ENCODE measurements around the gene ATP13A2.

ATP13A2 gene, protein sequence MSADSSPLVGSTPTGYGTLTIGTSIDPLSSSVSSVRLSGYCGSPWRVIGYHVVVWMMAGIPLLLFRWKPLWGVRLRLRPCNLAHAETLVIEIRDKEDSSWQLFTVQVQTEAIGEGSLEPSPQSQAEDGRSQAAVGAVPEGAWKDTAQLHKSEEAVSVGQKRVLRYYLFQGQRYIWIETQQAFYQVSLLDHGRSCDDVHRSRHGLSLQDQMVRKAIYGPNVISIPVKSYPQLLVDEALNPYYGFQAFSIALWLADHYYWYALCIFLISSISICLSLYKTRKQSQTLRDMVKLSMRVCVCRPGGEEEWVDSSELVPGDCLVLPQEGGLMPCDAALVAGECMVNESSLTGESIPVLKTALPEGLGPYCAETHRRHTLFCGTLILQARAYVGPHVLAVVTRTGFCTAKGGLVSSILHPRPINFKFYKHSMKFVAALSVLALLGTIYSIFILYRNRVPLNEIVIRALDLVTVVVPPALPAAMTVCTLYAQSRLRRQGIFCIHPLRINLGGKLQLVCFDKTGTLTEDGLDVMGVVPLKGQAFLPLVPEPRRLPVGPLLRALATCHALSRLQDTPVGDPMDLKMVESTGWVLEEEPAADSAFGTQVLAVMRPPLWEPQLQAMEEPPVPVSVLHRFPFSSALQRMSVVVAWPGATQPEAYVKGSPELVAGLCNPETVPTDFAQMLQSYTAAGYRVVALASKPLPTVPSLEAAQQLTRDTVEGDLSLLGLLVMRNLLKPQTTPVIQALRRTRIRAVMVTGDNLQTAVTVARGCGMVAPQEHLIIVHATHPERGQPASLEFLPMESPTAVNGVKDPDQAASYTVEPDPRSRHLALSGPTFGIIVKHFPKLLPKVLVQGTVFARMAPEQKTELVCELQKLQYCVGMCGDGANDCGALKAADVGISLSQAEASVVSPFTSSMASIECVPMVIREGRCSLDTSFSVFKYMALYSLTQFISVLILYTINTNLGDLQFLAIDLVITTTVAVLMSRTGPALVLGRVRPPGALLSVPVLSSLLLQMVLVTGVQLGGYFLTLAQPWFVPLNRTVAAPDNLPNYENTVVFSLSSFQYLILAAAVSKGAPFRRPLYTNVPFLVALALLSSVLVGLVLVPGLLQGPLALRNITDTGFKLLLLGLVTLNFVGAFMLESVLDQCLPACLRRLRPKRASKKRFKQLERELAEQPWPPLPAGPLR

GRCh38 chr1:17011439-17012307 is at the start of gene ATP13A2:
TSS of gene ATP13A2 (minus strand) at chr1:17011928. CDS start at chr1:17011738, 190 bp downstream.
- TF ChIP-seq CTCF (IDR thresholded peaks at IDR 0.05; ENCODE audit: insufficient read depth, low read depth, low read length, missing control alignments), result no peak
- H3K4me3 ChIP-seq (ENCODE audit: low read length), result peak within 1 kb of the TSS; percentile 64
- DNase-seq (ENCODE audit: low read depth), result peak; percentile 90

GRCh38 chr1:17061486-17061885 is 49.8 kb upstream of the ATP13A2 start:
- H3K4me3 ChIP-seq (ENCODE audit: low read length), result no peak overlapping the region
- no peak for DNase-seq (ENCODE audit: low read depth)
- TF ChIP-seq CTCF (IDR thresholded peaks at IDR 0.05; ENCODE audit: insufficient read depth, low read depth, low read length, missing control alignments), result no peak

DNA sequence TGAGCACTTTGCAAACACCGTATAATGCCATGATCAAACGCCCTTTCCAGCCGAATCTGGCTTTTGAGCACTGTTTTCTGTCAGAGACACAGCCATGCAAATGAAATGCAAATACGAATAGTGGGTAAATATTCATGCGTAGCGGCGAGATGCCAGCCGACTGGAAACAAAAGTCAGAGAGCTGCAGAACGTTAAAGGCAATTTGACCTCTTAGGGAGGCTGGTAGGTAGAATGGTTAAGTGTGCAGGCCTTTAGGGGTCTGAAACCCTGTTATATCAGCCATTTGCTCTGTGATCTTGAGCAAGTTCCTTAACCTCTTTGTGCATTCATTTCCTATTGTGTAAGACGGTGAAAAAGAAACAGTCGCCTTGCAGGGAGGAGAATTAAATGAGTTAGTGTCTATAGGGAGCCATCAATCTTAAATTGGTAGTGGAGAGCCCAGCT is 48.6 kb upstream of the ATP13A2 start:
- no peak for DNase-seq (ENCODE audit: low read depth)
- no peak for TF ChIP-seq CTCF (IDR thresholded peaks at IDR 0.05; ENCODE audit: insufficient read depth, low read depth, low read length, missing control alignments)
- no peak overlapping the region for H3K4me3 ChIP-seq (ENCODE audit: low read length)

DNA sequence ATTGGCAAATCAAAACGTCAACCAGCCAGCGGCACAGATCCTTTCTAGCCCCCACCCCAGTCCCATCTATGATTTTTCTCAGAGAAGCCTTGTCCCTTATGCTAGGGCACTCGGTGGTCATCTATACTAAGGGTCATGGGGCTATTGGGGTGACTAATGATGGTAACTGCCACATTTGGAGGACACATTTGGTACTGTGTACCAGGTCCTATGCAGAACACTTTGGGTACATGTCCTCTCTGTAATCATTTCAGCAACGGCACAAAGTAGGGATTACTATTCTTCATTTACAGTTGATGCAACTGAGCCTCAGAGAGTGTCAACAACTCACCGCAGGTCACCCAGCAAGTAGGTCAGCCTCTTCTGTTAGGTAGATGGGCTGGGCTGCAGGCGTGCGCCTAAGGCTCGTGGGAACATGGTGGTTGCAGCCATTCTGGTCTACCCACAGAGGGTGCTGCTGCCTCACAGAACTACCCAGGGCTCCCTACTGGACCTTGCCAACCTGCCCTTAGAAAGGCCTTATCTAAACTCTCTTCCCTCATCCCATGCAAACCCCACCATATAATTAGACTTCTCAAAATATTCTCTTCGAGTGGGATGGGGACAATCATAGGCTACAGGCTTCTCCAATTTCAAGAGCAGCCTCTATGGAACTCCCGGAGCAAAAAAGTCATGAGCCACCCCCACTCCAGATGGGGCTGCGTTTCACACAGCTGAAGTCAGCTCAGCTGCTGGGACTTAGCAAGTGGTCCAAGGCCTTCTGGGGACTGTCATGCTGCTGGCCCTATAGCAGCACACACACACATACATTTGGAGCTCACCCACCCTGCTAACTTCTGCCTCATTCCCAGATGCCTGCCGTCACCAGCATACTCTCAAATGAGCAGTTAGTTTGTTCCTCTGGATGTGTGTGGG is 47.9 kb upstream of the ATP13A2 start:
- peak; percentile 90 for TF ChIP-seq CTCF (IDR thresholded peaks at IDR 0.05; ENCODE audit: insufficient read depth, low read depth, low read length, missing control alignments)
- no peak overlapping the region for H3K4me3 ChIP-seq (ENCODE audit: low read length)
- DNase-seq (ENCODE audit: low read depth), result peak; percentile 85

DNA sequence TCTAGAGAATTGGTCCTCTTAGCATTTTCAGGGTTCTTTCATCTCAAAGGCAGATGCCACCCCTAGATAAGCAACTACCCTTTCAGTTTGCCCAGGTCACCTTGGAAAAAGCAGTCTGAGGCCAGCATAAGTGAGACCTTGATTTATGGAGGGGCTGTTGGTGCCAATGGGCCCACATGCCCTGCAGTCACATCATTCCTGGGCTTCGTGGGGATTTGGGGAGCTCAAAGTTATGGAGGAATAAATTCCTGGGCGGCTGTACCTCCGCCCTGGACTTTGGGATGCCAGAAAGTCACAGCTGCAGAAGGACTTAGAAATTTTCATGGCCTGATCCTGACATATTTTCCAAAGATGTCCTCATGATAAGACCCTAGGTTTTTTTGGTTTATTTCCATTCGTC is 44.8 kb upstream of the ATP13A2 start:
- no peak overlapping the region for H3K4me3 ChIP-seq (ENCODE audit: low read length)
- no peak for DNase-seq (ENCODE audit: low read depth)
- no peak for TF ChIP-seq CTCF (IDR thresholded peaks at IDR 0.05; ENCODE audit: insufficient read depth, low read depth, low read length, missing control alignments)

Data from epithelial cell of esophagus (primary cell).